T-helper 17 cell (primary cell): ENCODE results near the gene SYT8. TPM values are rescaled to one million over a fixed set of nuclear protein-coding genes. Genes with fewer than 3 reads are reported as not detected.

ENCODE experiments used
- ATAC-seq: fragments of 150-1000 bp; cut with Tn5 transposase; 2 replicates; pipeline ENCODE4 v1.10.0; 2021; ENCODE audit warnings: mild to moderate bottlenecking, moderate library complexity
- DNase-seq, 3 donors: peaks; one replicate each; pipeline versions ENCODE4 v3.0.0 to v3.0.0-alpha.2; 2020 to 2021
- H3K9me3 ChIP-seq: one replicate; pipeline ENCODE4 v1.7.0; 2013; ENCODE audit warnings: low read length, mild to moderate bottlenecking; ENCODE audit not compliant: control insufficient read depth, poor library complexity, severe bottlenecking
- H3K27ac Mint-ChIP-seq: one replicate; pipeline ENCODE4 v1.8.0; 2022; ENCODE audit warnings: mild to moderate bottlenecking, moderate library complexity, mixed read lengths
- H3K27me3 Mint-ChIP-seq: one replicate; pipeline ENCODE4 v1.8.0; 2022; ENCODE audit warnings: mixed read lengths
- H3K36me3 Mint-ChIP-seq: one replicate; pipeline ENCODE4 v1.8.0; 2022; ENCODE audit warnings: low read depth, mixed read lengths
- H3K4me1 Mint-ChIP-seq: one replicate; pipeline ENCODE4 v1.8.0; 2022; ENCODE audit warnings: mild to moderate bottlenecking, mixed read lengths
- H3K4me3 Mint-ChIP-seq: one replicate; pipeline ENCODE4 v1.8.0; 2022; ENCODE audit warnings: mild to moderate bottlenecking, moderate library complexity, mixed read lengths
- total RNA-seq, 4 donors: library from RNA in 2 of 4; stranded (reverse) in 2 of 4; gene quantifications; one replicate each; pipeline ENCODE4 v1.2.3 and lab custom pipeline; 2022 to 2026

SYT8 gene
- total RNA-seq, 2 donors from 2014 or later, result not detected

GRCh38 chr11:1839924-1840779 is 5.4 kb downstream of the SYT8 start:
- no peak for DNase-seq
- H3K27me3 Mint-ChIP-seq, result no peaks in the 10 kb centered on the region
- H3K36me3 Mint-ChIP-seq, result peaks cover 3% of the 10 kb centered on the region
- no peaks in the 10 kb centered on the region for H3K9me3 ChIP-seq
- H3K27ac Mint-ChIP-seq, result no peak overlapping the region
- peaks cover 26% of the 10 kb centered on the region for H3K4me1 Mint-ChIP-seq
- ATAC-seq, result peak; percentile 25
- no peak overlapping the region for H3K4me3 Mint-ChIP-seq

GRCh38 chr11:1840780-1841480 is 6.1 kb downstream of the SYT8 start:
- H3K27me3 Mint-ChIP-seq, result no peaks in the 10 kb centered on the region
- H3K27ac Mint-ChIP-seq, result no peak overlapping the region
- no peak overlapping the region for H3K4me3 Mint-ChIP-seq
- H3K9me3 ChIP-seq, result no peaks in the 10 kb centered on the region
- no peak for ATAC-seq
- H3K36me3 Mint-ChIP-seq, result peaks cover 5% of the 10 kb centered on the region
- DNase-seq, result no peak
- H3K4me1 Mint-ChIP-seq, result peaks cover 32% of the 10 kb centered on the region

- H3K27me3 Mint-ChIP-seq, result no peaks in the 10 kb centered on the region
- peaks cover 35% of the 10 kb centered on the region for H3K4me1 Mint-ChIP-seq
- DNase-seq (no peak), ATAC-seq (no peak)
- H3K27ac Mint-ChIP-seq, result no peak overlapping the region
- no peak overlapping the region for H3K4me3 Mint-ChIP-seq
- peaks cover 5% of the 10 kb centered on the region for H3K36me3 Mint-ChIP-seq
- no peaks in the 10 kb centered on the region for H3K9me3 ChIP-seq
Measured at GRCh38 chr11:1841511-1842148, 6.8 kb downstream of the SYT8 start.

- peaks cover 5% of the 10 kb centered on the region for H3K36me3 Mint-ChIP-seq
- no peak overlapping the region for H3K4me3 Mint-ChIP-seq
- H3K27ac Mint-ChIP-seq, result peak overlapping the region; percentile 100
- ATAC-seq, result no peak
- H3K4me1 Mint-ChIP-seq, result peaks cover 38% of the 10 kb centered on the region
- no peaks in the 10 kb centered on the region for H3K27me3 Mint-ChIP-seq
- no peak for DNase-seq
- no peaks in the 10 kb centered on the region for H3K9me3 ChIP-seq
Measured at GRCh38 chr11:1842149-1843097, 7.6 kb downstream of the SYT8 start.

- Mint-ChIP-seq H3K27ac (peak overlapping the region; percentile 100), H3K4me3 (peak overlapping the region; percentile 98), H3K27me3 (no peaks in the 10 kb centered on the region), H3K36me3 (peaks cover 5% of the 10 kb centered on the region), H3K4me1 (peaks cover 43% of the 10 kb centered on the region)
- H3K9me3 ChIP-seq, result no peaks in the 10 kb centered on the region
- DNase-seq (no peak), ATAC-seq (no peak)
Measured at GRCh38 chr11:1843098-1843473, 8.3 kb downstream of the SYT8 start.

GRCh38 chr11:1843796-1844195 is 9.0 kb downstream of the SYT8 start:
- Mint-ChIP-seq H3K36me3 (peaks cover 5% of the 10 kb centered on the region), H3K4me3 (peak overlapping the region; percentile 98), H3K27me3 (no peaks in the 10 kb centered on the region), H3K4me1 (peaks cover 45% of the 10 kb centered on the region), H3K27ac (peak overlapping the region; percentile 100)
- DNase-seq, result no peak
- no peak for ATAC-seq
- H3K9me3 ChIP-seq, result no peaks in the 10 kb centered on the region

- peak; percentile 54 for ATAC-seq
- H3K4me3 Mint-ChIP-seq, result peak overlapping the region; percentile 98
Measured at GRCh38 chr11:1844221-1845094, 9.7 kb downstream of the SYT8 start.

GRCh38 chr11:1845095-1845429 is 10.3 kb downstream of the SYT8 start:
- H3K27ac Mint-ChIP-seq, result peak overlapping the region; percentile 100
- ATAC-seq, result no peak
- no peak for DNase-seq
- no peaks in the 10 kb centered on the region for H3K9me3 ChIP-seq
- H3K36me3 Mint-ChIP-seq, result peaks cover 5% of the 10 kb centered on the region
- no peaks in the 10 kb centered on the region for H3K27me3 Mint-ChIP-seq
- H3K4me3 Mint-ChIP-seq, result peak overlapping the region; percentile 98
- peaks cover 50% of the 10 kb centered on the region for H3K4me1 Mint-ChIP-seq

More at GRCh38 chr11:1844221-1845094, 9.7 kb downstream of the SYT8 start:
- peak in 1 of 3 donors; percentile 29 for DNase-seq
- Mint-ChIP-seq H3K27me3 (no peaks in the 10 kb centered on the region), H3K4me1 (peaks cover 50% of the 10 kb centered on the region), H3K27ac (peak overlapping the region; percentile 100), H3K36me3 (peaks cover 5% of the 10 kb centered on the region)
- H3K9me3 ChIP-seq, result no peaks in the 10 kb centered on the region

- Mint-ChIP-seq H3K36me3 (peaks cover 5% of the 10 kb centered on the region), H3K27ac (peak overlapping the region; percentile 100), H3K4me3 (peak overlapping the region; percentile 98), H3K4me1 (peaks cover 51% of the 10 kb centered on the region), H3K27me3 (no peaks in the 10 kb centered on the region)
- DNase-seq (no peak), ATAC-seq (peak; percentile 77)
- no peaks in the 10 kb centered on the region for H3K9me3 ChIP-seq
Measured at GRCh38 chr11:1845561-1846452, 11.0 kb downstream of the SYT8 start.

GRCh38 chr11:1846453-1846932 is 11.7 kb downstream of the SYT8 start:
- Mint-ChIP-seq H3K27me3 (no peaks in the 10 kb centered on the region), H3K36me3 (peaks cover 5% of the 10 kb centered on the region), H3K4me1 (peaks cover 56% of the 10 kb centered on the region), H3K27ac (peak overlapping the region; percentile 100), H3K4me3 (no peak overlapping the region)
- no peaks in the 10 kb centered on the region for H3K9me3 ChIP-seq
- ATAC-seq (no peak), DNase-seq (no peak)
